ENCODE results near the gene RPL32. TPM values are rescaled to one million over a fixed set of nuclear protein-coding genes. Genes with fewer than 3 reads are reported as not detected.

Gene RPL32
- total RNA-seq, 3 donors from 2014 or later (not counting 1 experiment from before 2014, with no cell fraction given): 1,034 to 1,328 (median 1,277) TPM

GRCh38 chr3:12829404-12829803, 12.0 kb downstream of the RPL32 start:
- TF ChIP-seq CTCF (IDR thresholded peaks at IDR 0.05): no peak
- ATAC-seq: no peak
- H3K27ac Mint-ChIP-seq: no peak overlapping the region
- 86% methylated on average over 1 of the region's 4 CpGs for WGBS (ENCODE audit: insufficient coverage)
- no peaks in the 10 kb centered on the region for H3K4me1 Mint-ChIP-seq
- no peak overlapping the region for H3K4me3 Mint-ChIP-seq
- no peaks in the 10 kb centered on the region for H3K27me3 Mint-ChIP-seq (ENCODE audit: low read depth in 2 of 2)
- intact Hi-C loops (cut with micrococcal nuclease): no loop called here
- H3K9me3 Mint-ChIP-seq: no peaks in the 10 kb centered on the region
- no peak overlapping the region for H3K4me3 ChIP-seq (ENCODE audit: low read length)
- peaks cover 24% of the 10 kb centered on the region for H3K36me3 ChIP-seq (ENCODE audit: control insufficient read depth, insufficient read depth, low read length)
- no peak for DNase-seq
- no peaks in the 10 kb centered on the region for H3K4me1 ChIP-seq (ENCODE audit: control insufficient read depth, insufficient read depth, low read length)
- H3K36me3 Mint-ChIP-seq: no peaks in the 10 kb centered on the region
- H3K27ac ChIP-seq (ENCODE audit: low read length): no peak overlapping the region
- H3K9me3 ChIP-seq (ENCODE audit: control insufficient read depth, insufficient read depth, low read length): no peaks in the 10 kb centered on the region
- H3K27me3 ChIP-seq (ENCODE audit: control insufficient read depth, insufficient read depth, low read length): no peaks in the 10 kb centered on the region

GRCh38 chr3:12828751-12829150, 12.6 kb downstream of the RPL32 start:
- no peak overlapping the region for H3K27ac Mint-ChIP-seq
- 97% methylated on average over 3 of the region's 4 CpGs for WGBS (ENCODE audit: insufficient coverage)
- no peak overlapping the region for H3K4me3 ChIP-seq (ENCODE audit: low read length)

GRCh38 chr3:12825156-12825555, 16.2 kb downstream of the RPL32 start:
- intact Hi-C loops (cut with micrococcal nuclease): no loop called here
- Histone ChIP-seq H3K9me3 (ENCODE audit: control insufficient read depth, insufficient read depth, low read length) (no peaks in the 10 kb centered on the region), H3K4me1 (ENCODE audit: control insufficient read depth, insufficient read depth, low read length) (no peaks in the 10 kb centered on the region), H3K27ac (ENCODE audit: low read length) (no peak overlapping the region), H3K36me3 (ENCODE audit: control insufficient read depth, insufficient read depth, low read length) (peaks cover 2% of the 10 kb centered on the region), H3K4me3 (ENCODE audit: low read length) (no peak overlapping the region), H3K27me3 (ENCODE audit: control insufficient read depth, insufficient read depth, low read length) (no peaks in the 10 kb centered on the region)
- ATAC-seq (no peak), DNase-seq (no peak)
- TF ChIP-seq CTCF (IDR thresholded peaks at IDR 0.05): no peak
- 97% methylated on average over 7 of the region's 8 CpGs for WGBS (ENCODE audit: insufficient coverage)
- no peak overlapping the region for H3K27ac Mint-ChIP-seq
- H3K27me3 Mint-ChIP-seq (ENCODE audit: low read depth in 2 of 2): no peaks in the 10 kb centered on the region
- H3K4me3 Mint-ChIP-seq: no peak overlapping the region
- no peaks in the 10 kb centered on the region for H3K9me3 Mint-ChIP-seq
- H3K36me3 Mint-ChIP-seq: no peaks in the 10 kb centered on the region
- no peaks in the 10 kb centered on the region for H3K4me1 Mint-ChIP-seq

More at GRCh38 chr3:12828751-12829150, 12.6 kb downstream of the RPL32 start:
- no peaks in the 10 kb centered on the region for H3K27me3 ChIP-seq (ENCODE audit: control insufficient read depth, insufficient read depth, low read length)
- no peak for TF ChIP-seq CTCF (IDR thresholded peaks at IDR 0.05)
- intact Hi-C loops (cut with micrococcal nuclease): no loop called here
- H3K27ac ChIP-seq (ENCODE audit: low read length): no peak overlapping the region
- no peak overlapping the region for H3K4me3 Mint-ChIP-seq
- H3K9me3 Mint-ChIP-seq: no peaks in the 10 kb centered on the region
- no peaks in the 10 kb centered on the region for H3K27me3 Mint-ChIP-seq (ENCODE audit: low read depth in 2 of 2)
- H3K36me3 Mint-ChIP-seq: no peaks in the 10 kb centered on the region
- ATAC-seq (no peak), DNase-seq (no peak)
- H3K4me1 Mint-ChIP-seq: no peaks in the 10 kb centered on the region
- H3K9me3 ChIP-seq (ENCODE audit: control insufficient read depth, insufficient read depth, low read length): no peaks in the 10 kb centered on the region
- peaks cover 23% of the 10 kb centered on the region for H3K36me3 ChIP-seq (ENCODE audit: control insufficient read depth, insufficient read depth, low read length)
- H3K4me1 ChIP-seq (ENCODE audit: control insufficient read depth, insufficient read depth, low read length): no peaks in the 10 kb centered on the region

- H3K9me3 ChIP-seq (ENCODE audit: control insufficient read depth, insufficient read depth, low read length): no peaks in the 10 kb centered on the region
- ATAC-seq: no peak
- no peak overlapping the region for H3K27ac ChIP-seq (ENCODE audit: low read length)
- WGBS (ENCODE audit: insufficient coverage): 89% methylated on average over 7 of the region's 7 CpGs
- no peaks in the 10 kb centered on the region for H3K27me3 ChIP-seq (ENCODE audit: control insufficient read depth, insufficient read depth, low read length)
- Mint-ChIP-seq H3K9me3 (no peaks in the 10 kb centered on the region), H3K27ac (no peak overlapping the region), H3K36me3 (no peaks in the 10 kb centered on the region), H3K4me1 (no peaks in the 10 kb centered on the region), H3K4me3 (no peak overlapping the region), H3K27me3 (ENCODE audit: low read depth in 2 of 2) (no peaks in the 10 kb centered on the region)
- DNase-seq: no peak
- no peak overlapping the region for H3K4me3 ChIP-seq (ENCODE audit: low read length)
- H3K36me3 ChIP-seq (ENCODE audit: control insufficient read depth, insufficient read depth, low read length): no peaks in the 10 kb centered on the region
- no peak for TF ChIP-seq CTCF (IDR thresholded peaks at IDR 0.05)
- intact Hi-C loops (cut with micrococcal nuclease): no loop called here
- no peaks in the 10 kb centered on the region for H3K4me1 ChIP-seq (ENCODE audit: control insufficient read depth, insufficient read depth, low read length)
These were observed 17.1 kb downstream of the RPL32 start for GRCh38 chr3:12824299-12824698.
